Fibroblast of lung (primary cell): Measurements from ENCODE around the gene COL4A1. TPM values are rescaled to one million over a fixed set of nuclear protein-coding genes. Genes with fewer than 3 reads are reported as not detected.

Experiments used
- DNase-seq, 2 donors: peaks; one replicate each; pipeline versions ENCODE4 v3.0.0 to v3.0.0-alpha.2; 2010; ENCODE audit warnings: low read depth in 2 of 2
- H2AFZ ChIP-seq: 2 replicates; pipeline ENCODE4 v1.5.1; 2012; ENCODE audit warnings: low read length, control low read depth, inconsistent platforms
- H3K27ac ChIP-seq: 2 replicates; pipeline ENCODE4 v1.5.1; 2011; ENCODE audit warnings: low read length, control low read depth; ENCODE audit not compliant: insufficient read depth
- H3K27me3 ChIP-seq: 2 replicates; pipeline ENCODE4 v1.5.1; 2011; ENCODE audit warnings: mild to moderate bottlenecking, low read length; ENCODE audit not compliant: control insufficient read depth, insufficient read depth
- H3K36me3 ChIP-seq: 2 replicates; pipeline ENCODE4 v1.5.1; 2011; ENCODE audit warnings: low read length; ENCODE audit not compliant: control insufficient read depth, insufficient read depth
- H3K4me1 ChIP-seq: 2 replicates; pipeline ENCODE4 v1.5.1; 2011; ENCODE audit warnings: low read length; ENCODE audit not compliant: control insufficient read depth, insufficient read depth; ENCODE audit errors: extremely low read depth
- H3K4me2 ChIP-seq: 2 replicates; pipeline ENCODE4 v1.5.1; 2011; ENCODE audit warnings: low read length, control low read depth; ENCODE audit not compliant: insufficient read depth; ENCODE audit errors: extremely low read depth
- H3K4me3 ChIP-seq, 4 experiments: fragments of 200-600 bp in 1 of 4; sonication (generic) in 1 of 4; replicated peaks in 1 of 4; 2 replicates each; pipeline ENCODE4 v1.5.1; 2011 to 2016; ENCODE audit warnings: low read length in 4 of 4, low read depth in 3 of 4, mild to moderate bottlenecking in 3 of 4, control low read depth in 2 of 4, inconsistent platforms in 1 of 4, mixed read lengths in 1 of 4; ENCODE audit not compliant: insufficient read depth in 1 of 4; ENCODE audit errors: control extremely low read depth in 1 of 4
- H3K79me2 ChIP-seq: 2 replicates; pipeline ENCODE4 v1.5.1; 2012; ENCODE audit warnings: mild to moderate bottlenecking, low read length, inconsistent platforms; ENCODE audit not compliant: control insufficient read depth, insufficient read depth
- H3K9ac ChIP-seq: 2 replicates; pipeline ENCODE4 v1.5.1; 2011; ENCODE audit warnings: mild to moderate bottlenecking, low read length, control low read depth; ENCODE audit not compliant: insufficient read depth
- H3K9me3 ChIP-seq: 2 replicates; pipeline ENCODE4 v1.5.1; 2012; ENCODE audit warnings: low read depth, low read length; ENCODE audit not compliant: control insufficient read depth, insufficient read depth
- H4K20me1 ChIP-seq: 2 replicates; pipeline ENCODE4 v1.5.1; 2011; ENCODE audit warnings: low read length; ENCODE audit not compliant: control insufficient read depth, insufficient read depth; ENCODE audit errors: extremely low read depth
- CTCF ChIP-seq, 2 donors: IDR thresholded peaks in 1 of 2; conservative IDR thresholded peaks in 1 of 2; 1 replicate in 1 of 2; 2 replicates in 1 of 2; pipeline ENCODE4 v1.5.1; 2011 to 2012; ENCODE audit warnings: low read length in 2 of 2, control low read depth in 1 of 2, inconsistent platforms in 1 of 2, low read depth in 1 of 2, mild to moderate bottlenecking in 1 of 2
- EZH2 ChIP-seq: IDR thresholded peaks from 2 replicates; pipeline ENCODE4 v1.5.1; 2012; ENCODE audit warnings: low read length, control low read depth, mild to moderate bottlenecking; ENCODE audit errors: missing control alignments
- polyA plus RNA-seq, 2 donors: library from polyadenylated mRNA; depleted of rRNA in 1 of 2; stranded (reverse) in 1 of 2; unstranded in 1 of 2; fragments of >200 nt; gene quantifications; 2 replicates each; pipeline ENCODE4 v1.2.1, GENCODE V29; 2011 to 2012; ENCODE audit warnings: missing spikeins in 1 of 2
- total RNA-seq: library from RNA; depleted of rRNA; stranded (reverse); fragments of >200 nt; gene quantifications from 2 replicates; pipeline ENCODE4 v1.2.1, GENCODE V29; 2014

The COL4A1 gene
- total and polyA plus RNA-seq, 2 donors (not counting 1 experiment from before 2014, with no cell fraction given) = 34.0 to 607 TPM

- Histone ChIP-seq H4K20me1 (no peaks in the 10 kb centered on the region), H3K27ac (no peak overlapping the region), H3K36me3 (no peaks in the 10 kb centered on the region), H3K4me2 (no peak overlapping the region), H3K27me3 (no peaks in the 10 kb centered on the region), H3K4me1 (peaks cover 20% of the 10 kb centered on the region), H2AFZ (no peak overlapping the region), H3K9ac (no peak overlapping the region), H3K79me2 (peaks cover 40% of the 10 kb centered on the region), H3K9me3 (no peaks in the 10 kb centered on the region), H3K4me3 (no peak overlapping the region)
- no peak for TF ChIP-seq CTCF (conservative IDR thresholded peaks at IDR 0.05 in 1 of 2, IDR thresholded peaks at IDR 0.05 in 1 of 2; ENCODE audit: low read depth in 1 of 2, low read length in 2 of 2)
- no peak for DNase-seq
Measured at GRCh38 chr13:110289661-110290060, 17.3 kb downstream of the COL4A1 start.

DNA sequence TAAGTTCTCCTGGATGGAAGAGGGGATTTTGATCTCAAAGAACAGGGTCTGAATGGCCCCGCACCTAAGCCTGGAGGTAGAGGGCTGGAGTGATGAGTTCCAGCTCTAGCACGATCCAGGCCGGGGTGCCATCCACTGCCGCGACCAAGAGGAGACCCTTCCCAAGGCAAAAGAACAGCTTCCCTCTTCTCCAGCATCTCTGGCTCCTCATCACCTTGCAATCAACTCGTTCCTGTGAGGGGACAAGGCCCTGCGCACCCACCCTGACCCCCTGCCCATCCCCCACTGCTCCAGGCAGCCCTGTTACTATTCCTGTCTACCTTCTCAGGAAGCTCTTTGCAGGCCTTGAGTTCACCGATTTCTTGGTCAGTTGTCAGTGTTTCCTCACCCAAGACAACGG lies 17.8 kb downstream of the COL4A1 start:
- Histone ChIP-seq H4K20me1 (no peaks in the 10 kb centered on the region), H3K79me2 (peaks cover 39% of the 10 kb centered on the region), H3K27me3 (no peaks in the 10 kb centered on the region), H3K4me3 (no peak overlapping the region), H3K9me3 (no peaks in the 10 kb centered on the region), H2AFZ (no peak overlapping the region), H3K27ac (no peak overlapping the region), H3K4me1 (peaks cover 20% of the 10 kb centered on the region), H3K36me3 (no peaks in the 10 kb centered on the region), H3K4me2 (no peak overlapping the region), H3K9ac (no peak overlapping the region)
- TF ChIP-seq EZH2 = no peak
- no peak for TF ChIP-seq CTCF (conservative IDR thresholded peaks at IDR 0.05 in 1 of 2, IDR thresholded peaks at IDR 0.05 in 1 of 2; ENCODE audit: low read depth in 1 of 2, low read length in 2 of 2)
- DNase-seq = no peak

DNA sequence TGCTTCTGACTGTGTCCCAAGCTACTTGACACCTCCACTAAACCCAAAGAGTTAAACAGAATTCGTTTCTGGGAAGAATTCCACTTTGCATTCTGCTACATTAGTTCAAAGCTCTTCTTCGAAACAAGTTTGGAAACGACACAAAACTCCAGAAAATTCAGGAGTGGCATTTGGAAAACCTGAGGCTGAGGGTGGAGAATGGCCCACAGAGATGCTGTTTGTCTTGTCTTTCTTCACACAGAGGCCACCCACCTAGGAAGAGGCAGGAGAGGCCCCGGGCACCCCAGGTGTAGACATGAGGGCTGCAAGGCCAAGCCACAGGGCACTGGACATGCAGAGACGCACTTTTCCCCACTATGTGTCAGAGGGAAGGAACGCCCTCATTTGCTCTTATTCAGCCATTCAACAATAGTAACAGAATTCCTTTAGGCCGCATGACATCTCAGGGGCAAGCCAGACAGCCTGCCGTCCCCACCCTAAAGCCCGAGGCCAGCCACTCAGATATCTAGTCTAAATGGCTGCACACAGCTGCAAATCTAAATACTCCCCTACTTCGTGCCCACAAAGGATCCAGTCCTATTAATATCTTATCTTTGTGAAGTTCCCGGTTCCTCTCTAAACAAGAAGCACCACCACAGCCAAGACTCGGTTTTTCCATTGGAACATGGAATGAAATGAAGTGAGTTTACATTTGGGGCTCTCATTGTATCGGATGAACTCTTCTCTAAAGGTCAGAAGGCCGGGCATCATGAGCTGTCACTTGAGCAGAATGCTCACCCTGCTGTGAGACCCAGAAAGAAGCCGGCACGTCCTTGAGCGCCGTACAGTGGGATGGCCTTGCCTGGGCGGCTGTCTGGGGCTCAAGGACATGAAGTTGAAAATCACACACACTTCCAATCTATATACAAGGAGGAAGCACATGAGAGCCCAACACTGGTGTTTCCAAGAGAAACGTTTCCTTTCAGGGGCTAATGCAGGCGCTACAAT lies 19.8 kb downstream of the COL4A1 start:
- TF ChIP-seq EZH2 (no peak), CTCF (conservative IDR thresholded peaks at IDR 0.05 in 1 of 2, IDR thresholded peaks at IDR 0.05 in 1 of 2; ENCODE audit: low read depth in 1 of 2, low read length in 2 of 2) (no peak)
- no peak overlapping the region for H3K4me2 ChIP-seq
- H3K9me3 ChIP-seq = no peaks in the 10 kb centered on the region
- H3K36me3 ChIP-seq = peaks cover 3% of the 10 kb centered on the region
- H2AFZ ChIP-seq = no peak overlapping the region
- no peak overlapping the region for H3K9ac ChIP-seq
- DNase-seq = peak in 1 of 2 donors; percentile 74
- peaks cover 44% of the 10 kb centered on the region for H3K79me2 ChIP-seq
- H3K27ac ChIP-seq = no peak overlapping the region
- H3K4me1 ChIP-seq = peaks cover 29% of the 10 kb centered on the region
- H4K20me1 ChIP-seq = no peaks in the 10 kb centered on the region
- no peaks in the 10 kb centered on the region for H3K27me3 ChIP-seq
- H3K4me3 ChIP-seq = no peak overlapping the region
